Neural cell (in vitro differentiated cells): ENCODE results near the gene DNASE2. TPM values are rescaled to one million over a fixed set of nuclear protein-coding genes. Genes with fewer than 3 reads are reported as not detected.
"Not testable (repeated sequence)": the region's sequence is repeated elsewhere in the genome, so short reads cannot be mapped to it uniquely, and the experiment has no call there.

ENCODE experiments used
- H2AFZ ChIP-seq: fragments of 200-600, 300-800 bp; sonication (generic), shearing (Covaris generic); 2 replicates; pipeline ENCODE4 v1.6.0; 2014; ENCODE audit warnings: low read depth, mild to moderate bottlenecking, antibody characterized with exemption, low read length, moderate library complexity
- H3F3A ChIP-seq: fragments of 200-600 bp; shearing (Covaris generic); 2 replicates; pipeline ENCODE4 v1.6.1; 2016; ENCODE audit warnings: mild to moderate bottlenecking, moderate library complexity, mixed read lengths, antibody characterized with exemption, low read length; ENCODE audit not compliant: insufficient read depth, poor library complexity, severe bottlenecking
- H3K27ac ChIP-seq: fragments of 200-600, 300-800 bp; sonication (generic), shearing (Covaris generic); 2 replicates; pipeline ENCODE4 v1.5.1; 2014; ENCODE audit warnings: mild to moderate bottlenecking, low read length, moderate library complexity
- H3K27me3 ChIP-seq: fragments of 300-800, 200-600 bp; sonication (generic), shearing (Covaris generic); 2 replicates; pipeline ENCODE4 v1.6.0; 2014; ENCODE audit warnings: mild to moderate bottlenecking, low read depth, low read length, moderate library complexity; ENCODE audit not compliant: insufficient read depth
- H3K36me3 ChIP-seq: fragments of 300-800, 200-600 bp; sonication (generic), shearing (Covaris generic); 2 replicates; pipeline ENCODE4 v1.5.1; 2014; ENCODE audit warnings: mild to moderate bottlenecking, antibody characterized with exemption, low read length, moderate library complexity; ENCODE audit not compliant: insufficient read depth
- H3K4me2 ChIP-seq: fragments of 300-800, 200-600 bp; sonication (generic), shearing (Covaris generic); 2 replicates; pipeline ENCODE4 v1.6.0; 2014; ENCODE audit warnings: mild to moderate bottlenecking, low read length
- H3K4me3 ChIP-seq: fragments of 300-800, 200-600 bp; sonication (generic), shearing (Covaris generic); 2 replicates; pipeline ENCODE4 v1.5.1; 2014; ENCODE audit warnings: mild to moderate bottlenecking, low read length, moderate library complexity
- H3K79me2 ChIP-seq: fragments of 200-600 bp; shearing (Covaris generic); replicated peaks from 2 replicates; pipeline ENCODE4 v1.6.0; 2014; ENCODE audit warnings: mild to moderate bottlenecking, low read length, moderate library complexity; ENCODE audit not compliant: insufficient read depth
- H3K9ac ChIP-seq: fragments of 300-800, 200-600 bp; sonication (generic), shearing (Covaris generic); 2 replicates; pipeline ENCODE4 v1.6.1; 2016; ENCODE audit warnings: mild to moderate bottlenecking, low read length, mixed read lengths
- H3K9me2 ChIP-seq: fragments of 200-600 bp; shearing (Covaris generic); 2 replicates; pipeline ENCODE4 v1.6.1; 2016; ENCODE audit warnings: mild to moderate bottlenecking, low read length, mixed read lengths; ENCODE audit not compliant: insufficient read depth
- H3K9me3 ChIP-seq: fragments of 200-600, 300-800 bp; sonication (generic), shearing (Covaris generic); 2 replicates; pipeline ENCODE4 v1.6.1; 2016; ENCODE audit warnings: mild to moderate bottlenecking, mixed run types, low read length, moderate library complexity, mixed read lengths
- H4K20me1 ChIP-seq: fragments of 200-600 bp; shearing (Covaris generic); 2 replicates; pipeline ENCODE4 v1.6.1; 2016; ENCODE audit warnings: mild to moderate bottlenecking, mixed run types; ENCODE audit not compliant: insufficient read depth
- EP300 ChIP-seq: fragments of 450-650 bp; conservative IDR thresholded peaks from 2 replicates; pipeline ENCODE4 v1.6.1; 2014; ENCODE audit warnings: antibody characterized with exemption, mild to moderate bottlenecking, moderate library complexity; ENCODE audit not compliant: poor library complexity, severe bottlenecking
- EZH2 ChIP-seq: fragments of 200-600, 300-800 bp; shearing (Covaris generic), sonication (generic); IDR thresholded peaks from 2 replicates; pipeline ENCODE4 v1.6.1; 2014; ENCODE audit warnings: antibody characterized with exemption, low read length, borderline replicate concordance, mild to moderate bottlenecking; ENCODE audit not compliant: insufficient read depth, poor library complexity, severe bottlenecking
- MXI1 ChIP-seq: fragments of 450-650 bp; conservative IDR thresholded peaks from 2 replicates; pipeline ENCODE4 v1.6.1; 2014; ENCODE audit warnings: antibody characterized with exemption, mild to moderate bottlenecking; ENCODE audit not compliant: poor library complexity, severe bottlenecking
- POLR2AphosphoS5 ChIP-seq: IDR thresholded peaks from 2 replicates; pipeline ENCODE4 v1.6.1; 2012
- RAD21 ChIP-seq: fragments of 450-650 bp; conservative IDR thresholded peaks from 2 replicates; pipeline ENCODE4 v1.6.1; 2014; ENCODE audit warnings: antibody characterized with exemption, mild to moderate bottlenecking, moderate library complexity
- SMC3 ChIP-seq: fragments of 450-650 bp; conservative IDR thresholded peaks from 2 replicates; pipeline ENCODE4 v1.6.1; 2014; ENCODE audit warnings: antibody characterized with exemption, mild to moderate bottlenecking, moderate library complexity; ENCODE audit not compliant: poor library complexity
- TAF1 ChIP-seq: IDR thresholded peaks from 2 replicates; pipeline ENCODE4 v1.6.1; 2012; ENCODE audit warnings: low read depth
- polyA plus RNA-seq: library from polyadenylated mRNA; depleted of rRNA; stranded (reverse); fragments of >200 nt; gene quantifications from 2 replicates; pipeline ENCODE4 v1.2.3, GENCODE V29; 2014
- TF ChIP-seq, protein P1 (sequence below): fragments of 450-650 bp; IDR thresholded peaks from 2 replicates; pipeline ENCODE4 v1.5.1; 2014; ENCODE audit warnings: antibody characterized with exemption, mild to moderate bottlenecking, moderate library complexity; ENCODE audit not compliant: poor library complexity, severe bottlenecking
- TF ChIP-seq, protein P2 (sequence below): IDR thresholded peaks from 2 replicates; pipeline ENCODE4 v1.6.1; 2012; ENCODE audit warnings: borderline replicate concordance

Gene DNASE2
- polyA plus RNA-seq, 1 donor from 2014 or later, result 0.59 TPM

DNA sequence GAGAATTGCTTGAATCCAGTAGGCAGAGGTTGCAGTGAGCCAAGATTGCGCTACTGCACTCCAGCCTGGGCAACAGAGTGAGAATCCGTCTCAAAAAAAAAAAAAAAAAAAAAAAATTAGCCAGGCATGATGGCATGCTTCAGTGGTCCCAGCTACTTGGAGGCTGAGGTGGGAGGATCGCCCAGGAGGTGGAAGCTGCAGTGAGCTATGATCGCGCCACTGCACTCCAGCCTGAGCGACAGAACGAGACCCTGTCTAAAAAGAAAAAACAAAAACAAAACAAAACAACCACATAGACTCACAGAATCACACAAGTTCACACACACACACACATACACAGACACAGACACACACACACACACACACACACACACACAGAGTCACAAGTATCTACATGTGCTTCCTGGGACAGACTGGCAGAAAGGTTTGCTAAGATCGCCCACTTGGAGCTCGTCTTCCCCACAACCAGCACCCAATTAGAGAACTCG, 9.1 kb upstream of the DNASE2 start:
- peak overlapping the region; percentile 42 for H3K27ac ChIP-seq
- H3K36me3 ChIP-seq, H3K4me2 ChIP-seq, H3K9me2 ChIP-seq, H3K79me2 ChIP-seq, H3K9me3 ChIP-seq, H4K20me1 ChIP-seq, H3F3A ChIP-seq: not testable (repeated sequence)
- peak; percentile 8 for TF ChIP-seq EP300
- H3K4me3 ChIP-seq, result peak overlapping the region; percentile 96
- peaks cover 25% of the 10 kb centered on the region for H3K27me3 ChIP-seq
- H2AFZ ChIP-seq, result peak overlapping the region; percentile 11
- H3K9ac ChIP-seq, result peak overlapping the region; percentile 51

DNA sequence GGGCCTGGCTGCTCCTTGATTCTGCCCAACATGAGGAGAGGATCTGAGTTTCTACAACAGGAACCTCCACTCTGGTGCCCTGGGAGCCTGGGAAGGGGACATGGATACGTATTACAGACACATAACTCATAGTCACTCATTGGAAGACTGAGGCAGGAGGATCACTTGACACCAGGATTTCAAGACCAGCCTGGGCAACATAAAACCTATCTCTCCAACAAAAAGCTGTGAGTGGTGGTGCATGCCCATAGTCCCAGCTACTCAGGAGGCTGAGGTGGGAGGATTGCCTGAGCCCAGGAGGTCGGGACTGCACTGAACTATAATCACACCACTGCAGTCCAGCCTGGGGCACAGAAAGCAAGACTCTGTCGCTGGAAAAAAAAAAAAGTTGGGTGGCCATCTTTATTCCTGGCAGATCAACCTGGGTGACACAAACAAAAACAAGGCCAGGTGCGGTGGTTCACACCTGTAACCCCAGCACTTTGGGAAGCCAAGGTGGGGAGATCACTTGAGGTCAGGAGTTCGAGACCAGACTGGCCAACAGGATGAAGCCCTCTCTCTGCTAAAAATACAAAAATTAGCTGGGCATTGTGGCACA, 6.9 kb upstream of the DNASE2 start:
- no peak overlapping the region for H3K9ac ChIP-seq
- no peak overlapping the region for H3K4me2 ChIP-seq
- no peak overlapping the region for H2AFZ ChIP-seq
- H3K27me3 ChIP-seq, result peaks cover 43% of the 10 kb centered on the region
- TF ChIP-seq POLR2AphosphoS5 (no peak), TAF1 (no peak), RAD21 (no peak), EZH2 (no peak), EP300 (no peak), MXI1 (no peak), SMC3 (no peak)
- TF ChIP-seq, protein P1, sequence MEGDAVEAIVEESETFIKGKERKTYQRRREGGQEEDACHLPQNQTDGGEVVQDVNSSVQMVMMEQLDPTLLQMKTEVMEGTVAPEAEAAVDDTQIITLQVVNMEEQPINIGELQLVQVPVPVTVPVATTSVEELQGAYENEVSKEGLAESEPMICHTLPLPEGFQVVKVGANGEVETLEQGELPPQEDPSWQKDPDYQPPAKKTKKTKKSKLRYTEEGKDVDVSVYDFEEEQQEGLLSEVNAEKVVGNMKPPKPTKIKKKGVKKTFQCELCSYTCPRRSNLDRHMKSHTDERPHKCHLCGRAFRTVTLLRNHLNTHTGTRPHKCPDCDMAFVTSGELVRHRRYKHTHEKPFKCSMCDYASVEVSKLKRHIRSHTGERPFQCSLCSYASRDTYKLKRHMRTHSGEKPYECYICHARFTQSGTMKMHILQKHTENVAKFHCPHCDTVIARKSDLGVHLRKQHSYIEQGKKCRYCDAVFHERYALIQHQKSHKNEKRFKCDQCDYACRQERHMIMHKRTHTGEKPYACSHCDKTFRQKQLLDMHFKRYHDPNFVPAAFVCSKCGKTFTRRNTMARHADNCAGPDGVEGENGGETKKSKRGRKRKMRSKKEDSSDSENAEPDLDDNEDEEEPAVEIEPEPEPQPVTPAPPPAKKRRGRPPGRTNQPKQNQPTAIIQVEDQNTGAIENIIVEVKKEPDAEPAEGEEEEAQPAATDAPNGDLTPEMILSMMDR, result no peak
- TF ChIP-seq, protein P2, sequence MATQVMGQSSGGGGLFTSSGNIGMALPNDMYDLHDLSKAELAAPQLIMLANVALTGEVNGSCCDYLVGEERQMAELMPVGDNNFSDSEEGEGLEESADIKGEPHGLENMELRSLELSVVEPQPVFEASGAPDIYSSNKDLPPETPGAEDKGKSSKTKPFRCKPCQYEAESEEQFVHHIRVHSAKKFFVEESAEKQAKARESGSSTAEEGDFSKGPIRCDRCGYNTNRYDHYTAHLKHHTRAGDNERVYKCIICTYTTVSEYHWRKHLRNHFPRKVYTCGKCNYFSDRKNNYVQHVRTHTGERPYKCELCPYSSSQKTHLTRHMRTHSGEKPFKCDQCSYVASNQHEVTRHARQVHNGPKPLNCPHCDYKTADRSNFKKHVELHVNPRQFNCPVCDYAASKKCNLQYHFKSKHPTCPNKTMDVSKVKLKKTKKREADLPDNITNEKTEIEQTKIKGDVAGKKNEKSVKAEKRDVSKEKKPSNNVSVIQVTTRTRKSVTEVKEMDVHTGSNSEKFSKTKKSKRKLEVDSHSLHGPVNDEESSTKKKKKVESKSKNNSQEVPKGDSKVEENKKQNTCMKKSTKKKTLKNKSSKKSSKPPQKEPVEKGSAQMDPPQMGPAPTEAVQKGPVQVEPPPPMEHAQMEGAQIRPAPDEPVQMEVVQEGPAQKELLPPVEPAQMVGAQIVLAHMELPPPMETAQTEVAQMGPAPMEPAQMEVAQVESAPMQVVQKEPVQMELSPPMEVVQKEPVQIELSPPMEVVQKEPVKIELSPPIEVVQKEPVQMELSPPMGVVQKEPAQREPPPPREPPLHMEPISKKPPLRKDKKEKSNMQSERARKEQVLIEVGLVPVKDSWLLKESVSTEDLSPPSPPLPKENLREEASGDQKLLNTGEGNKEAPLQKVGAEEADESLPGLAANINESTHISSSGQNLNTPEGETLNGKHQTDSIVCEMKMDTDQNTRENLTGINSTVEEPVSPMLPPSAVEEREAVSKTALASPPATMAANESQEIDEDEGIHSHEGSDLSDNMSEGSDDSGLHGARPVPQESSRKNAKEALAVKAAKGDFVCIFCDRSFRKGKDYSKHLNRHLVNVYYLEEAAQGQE, result no peak
- no peaks in the 10 kb centered on the region for H4K20me1 ChIP-seq
- no peaks in the 10 kb centered on the region for H3K9me3 ChIP-seq
- H3K27ac ChIP-seq, result no peak overlapping the region
- H3F3A ChIP-seq, result no peaks in the 10 kb centered on the region
- no peaks in the 10 kb centered on the region for H3K79me2 ChIP-seq
- H3K9me2 ChIP-seq, result no peaks in the 10 kb centered on the region
- H3K4me3 ChIP-seq, result no peak overlapping the region
- no peaks in the 10 kb centered on the region for H3K36me3 ChIP-seq
